Hepatic stellate cell (primary cell): ENCODE results near the gene POU2F3.

Source experiments
- DNase-seq: peaks from one replicate; pipeline ENCODE4 v3.0.0; 2011; ENCODE audit warnings: low spot score

Gene POU2F3

DNA sequence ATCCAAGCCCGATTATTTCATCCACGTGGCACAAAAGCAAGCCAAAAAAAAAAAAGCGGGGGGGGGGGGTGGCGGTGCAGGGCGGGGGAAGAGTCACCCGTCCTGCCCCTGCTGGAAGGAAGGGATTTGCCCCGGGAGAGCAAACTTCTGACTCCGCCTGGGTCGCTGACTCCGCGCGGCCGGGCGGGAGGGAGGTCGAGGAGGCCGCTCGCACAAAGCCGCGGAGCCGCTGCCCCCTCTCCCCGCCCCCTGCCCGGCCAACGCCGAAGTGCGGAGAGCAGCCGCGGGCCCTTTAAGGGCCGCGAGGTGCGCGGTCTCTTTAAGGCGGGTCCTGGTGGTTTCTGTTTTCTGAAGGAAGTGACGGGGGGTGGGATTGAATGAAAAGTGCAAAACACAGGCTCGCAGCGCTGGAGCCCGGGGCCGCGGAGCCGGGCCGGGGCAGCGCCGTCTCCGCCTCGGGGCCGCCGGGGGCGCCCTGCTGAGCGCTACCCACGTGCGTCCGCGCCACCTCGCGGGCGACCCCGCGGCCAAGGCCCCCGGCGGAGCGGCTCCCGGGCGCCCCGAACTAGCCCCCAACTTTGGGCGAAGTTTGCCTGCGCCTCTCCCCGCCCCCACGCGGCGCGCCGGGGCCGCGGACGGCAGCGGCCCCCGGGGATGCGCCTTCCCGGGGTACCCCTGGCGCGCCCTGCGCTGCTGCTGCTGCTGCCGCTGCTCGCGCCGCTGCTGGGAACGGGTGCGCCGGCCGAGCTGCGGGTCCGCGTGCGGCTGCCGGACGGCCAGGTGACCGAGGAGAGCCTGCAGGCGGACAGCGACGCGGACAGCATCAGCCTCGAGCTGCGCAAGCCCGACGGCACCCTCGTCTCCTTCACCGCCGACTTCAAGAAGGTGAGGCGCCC lies 29.1 kb upstream of the POU2F3 start, which contains the start of gene OAF:
OAF (plus strand) TSS at position 407 of the 896 bp plus-strand sequence; CDS start at position 655, 248 bp downstream.
- DNase-seq = peak; percentile 87

DNA sequence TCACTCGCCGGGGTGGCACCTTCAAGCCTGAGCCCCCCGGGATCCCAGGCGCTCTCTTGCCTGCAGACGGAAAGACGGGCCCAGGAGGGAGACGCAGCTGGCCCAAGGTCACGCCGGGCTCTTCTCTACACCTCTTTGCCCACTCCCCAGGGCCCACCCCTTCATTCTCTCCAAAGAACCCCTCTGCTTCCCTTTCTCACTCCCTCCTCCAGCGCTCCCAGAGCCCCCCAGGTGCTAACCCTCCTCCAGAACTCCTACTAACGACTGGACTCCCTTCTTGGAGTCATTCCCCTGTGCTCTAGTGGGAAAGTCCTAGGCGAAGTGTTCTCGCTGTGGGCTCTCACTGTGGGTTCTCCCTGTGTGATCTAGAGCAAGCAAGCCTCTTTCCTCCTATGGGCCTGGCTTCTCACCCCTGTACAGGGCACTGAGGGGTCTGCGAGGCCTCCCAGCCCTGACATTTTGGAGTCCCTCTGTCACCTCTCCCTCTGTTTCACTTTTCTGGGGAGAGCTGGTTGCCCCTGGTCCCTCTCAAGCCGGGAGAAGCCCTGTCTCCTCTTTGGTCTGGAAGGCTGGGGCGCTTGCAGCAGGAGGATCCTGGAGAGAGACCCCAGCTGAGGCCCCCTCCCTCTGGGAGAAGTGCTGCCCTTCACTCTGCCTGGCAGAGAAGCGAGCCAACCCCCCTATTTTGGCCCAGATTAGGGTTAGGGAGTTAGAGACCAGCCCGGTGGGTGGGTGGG lies 28.2 kb upstream of the POU2F3 start:
- DNase-seq = no peak

DNA sequence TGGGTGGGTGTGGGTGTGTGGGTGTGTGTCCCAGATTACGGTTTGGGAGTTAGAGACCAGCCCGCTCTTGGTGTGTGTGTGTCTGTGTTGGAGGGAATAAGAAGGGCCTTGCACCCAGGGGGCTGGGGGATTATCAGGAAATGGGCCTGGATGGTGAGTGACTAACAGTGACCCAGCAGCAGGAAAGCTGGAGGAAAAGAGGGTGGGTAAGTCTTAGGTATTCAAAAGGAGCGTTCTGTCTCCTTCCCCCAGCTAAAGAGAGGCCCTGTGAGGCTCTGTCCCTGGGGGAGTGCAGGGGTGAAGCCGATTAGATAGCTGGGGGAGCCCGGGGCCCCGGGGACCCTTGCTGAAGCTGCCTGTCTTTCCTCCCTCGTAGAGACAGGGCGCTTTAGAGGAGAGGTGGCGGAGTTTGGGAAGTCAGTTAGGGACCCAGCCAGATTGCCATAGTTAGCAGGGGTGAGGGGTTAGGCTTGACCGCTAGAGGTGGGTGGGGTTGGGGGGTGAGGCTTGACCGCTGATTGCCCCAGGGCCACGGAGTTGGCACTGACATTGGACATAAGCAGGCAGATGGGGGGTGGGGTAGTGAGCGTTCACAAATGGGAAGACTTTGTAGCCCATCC lies 27.6 kb upstream of the POU2F3 start:
- no peak for DNase-seq

DNA sequence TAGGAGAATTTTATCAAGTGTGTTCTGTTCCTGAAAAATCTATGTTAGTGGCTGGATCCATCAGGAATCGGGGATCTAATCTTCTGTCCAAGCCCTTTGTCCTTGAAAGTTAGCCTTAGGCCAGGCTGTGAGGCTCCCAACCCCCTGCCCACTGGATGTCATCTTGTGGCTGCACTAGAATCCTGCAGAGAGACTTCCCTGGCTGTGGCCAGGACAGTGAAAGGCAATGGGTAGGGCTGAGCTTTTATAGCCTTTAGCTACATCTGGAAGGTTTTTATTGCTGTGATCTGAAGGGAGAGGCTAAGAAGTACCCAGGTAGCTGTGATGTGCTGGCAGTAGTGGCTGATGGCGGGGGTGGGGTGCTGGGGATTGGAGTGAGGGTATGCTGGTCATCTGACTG lies 27.0 kb upstream of the POU2F3 start:
- no peak for DNase-seq

DNA sequence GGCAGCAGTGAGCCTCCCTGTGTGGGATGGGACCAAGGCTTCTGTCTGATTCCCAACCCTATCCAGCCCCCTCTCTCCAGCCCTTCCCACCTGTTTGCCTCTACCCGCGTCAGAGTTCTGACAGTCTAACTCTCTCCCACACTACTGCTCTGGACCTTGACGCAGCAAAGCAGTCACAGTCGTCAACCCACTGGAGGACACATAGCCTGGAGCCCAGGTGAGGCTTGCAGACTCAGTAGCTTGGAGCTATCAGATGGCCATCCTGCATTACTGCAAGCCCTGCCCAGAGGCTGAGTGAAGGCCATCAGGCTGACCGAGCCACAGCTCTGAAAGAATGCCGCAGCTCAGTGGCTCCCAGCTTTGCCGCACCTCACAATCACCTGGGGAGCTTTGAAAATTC lies 25.4 kb upstream of the POU2F3 start:
- DNase-seq = no peak

DNA sequence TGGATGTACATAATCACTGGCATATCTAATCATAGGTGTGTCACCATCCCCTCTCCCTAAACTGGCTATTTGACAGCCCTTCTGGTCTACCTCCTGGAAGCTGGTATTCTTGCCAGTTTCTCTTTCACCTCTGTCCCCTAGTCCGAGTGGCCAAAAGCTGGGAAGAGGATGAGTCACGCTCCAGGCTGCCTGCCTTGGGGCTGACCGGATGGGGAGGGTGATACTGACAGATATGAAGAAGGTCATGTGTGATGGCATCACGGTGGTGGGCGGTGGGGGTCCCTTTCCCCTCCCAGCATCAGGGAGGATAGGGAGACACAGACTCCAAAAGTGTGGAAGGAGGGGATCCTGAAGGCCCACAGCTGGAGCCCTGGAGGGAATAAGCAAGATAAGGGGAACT lies 24.3 kb upstream of the POU2F3 start:
- peak; percentile 86 for DNase-seq

DNA sequence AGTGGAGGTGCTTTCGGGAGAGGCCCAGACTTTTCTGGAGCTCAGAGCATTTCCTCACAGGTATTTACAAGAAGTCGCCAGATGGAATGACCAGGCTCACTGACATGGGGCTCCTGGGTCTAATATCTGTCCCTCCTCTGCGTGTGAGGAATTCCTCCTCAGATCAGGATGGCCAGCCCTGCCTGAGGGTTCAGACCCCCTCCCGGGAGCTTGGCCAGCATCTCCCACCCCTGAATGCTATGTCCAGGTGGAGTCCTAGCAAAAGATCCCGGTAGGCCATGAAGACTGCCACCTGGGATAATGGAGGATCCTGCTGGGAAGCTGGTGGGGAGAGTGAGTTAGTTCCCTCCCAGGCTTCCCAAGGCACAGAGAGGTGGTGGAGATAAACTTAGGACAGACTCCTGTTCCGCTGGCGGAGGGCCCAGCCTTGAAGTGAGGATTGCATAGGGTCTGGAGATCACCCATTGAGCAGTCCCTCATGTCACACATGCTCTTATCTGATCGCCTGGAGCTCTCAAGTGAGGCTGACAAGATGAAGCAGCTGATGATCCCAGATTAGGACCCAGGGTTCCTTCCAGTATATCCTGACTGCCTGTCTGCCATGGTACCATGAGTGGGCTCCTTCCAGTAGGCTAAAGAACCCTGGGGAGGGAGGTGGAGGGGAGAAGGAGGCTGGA lies 23.4 kb upstream of the POU2F3 start:
- DNase-seq = no peak

DNA sequence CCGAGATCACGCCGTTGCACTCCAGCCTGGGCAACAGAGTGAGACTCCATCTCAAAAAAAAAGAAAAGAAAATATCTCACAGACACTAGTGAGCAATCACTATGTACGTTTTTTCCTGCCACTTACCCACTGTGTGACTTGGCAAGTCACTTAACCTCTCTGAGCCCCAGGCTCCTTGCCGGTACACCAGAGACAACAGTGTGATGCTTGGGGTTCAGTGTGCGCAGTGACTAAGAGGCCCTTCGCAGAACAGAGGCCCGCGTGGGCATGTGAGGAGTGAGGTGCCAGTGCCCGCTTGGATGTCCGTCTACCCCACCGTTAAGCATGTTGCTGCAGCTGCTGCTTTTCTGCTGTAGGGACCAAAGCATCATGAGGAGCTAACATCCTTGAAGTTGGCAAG lies 22.4 kb upstream of the POU2F3 start:
- no peak for DNase-seq

DNA sequence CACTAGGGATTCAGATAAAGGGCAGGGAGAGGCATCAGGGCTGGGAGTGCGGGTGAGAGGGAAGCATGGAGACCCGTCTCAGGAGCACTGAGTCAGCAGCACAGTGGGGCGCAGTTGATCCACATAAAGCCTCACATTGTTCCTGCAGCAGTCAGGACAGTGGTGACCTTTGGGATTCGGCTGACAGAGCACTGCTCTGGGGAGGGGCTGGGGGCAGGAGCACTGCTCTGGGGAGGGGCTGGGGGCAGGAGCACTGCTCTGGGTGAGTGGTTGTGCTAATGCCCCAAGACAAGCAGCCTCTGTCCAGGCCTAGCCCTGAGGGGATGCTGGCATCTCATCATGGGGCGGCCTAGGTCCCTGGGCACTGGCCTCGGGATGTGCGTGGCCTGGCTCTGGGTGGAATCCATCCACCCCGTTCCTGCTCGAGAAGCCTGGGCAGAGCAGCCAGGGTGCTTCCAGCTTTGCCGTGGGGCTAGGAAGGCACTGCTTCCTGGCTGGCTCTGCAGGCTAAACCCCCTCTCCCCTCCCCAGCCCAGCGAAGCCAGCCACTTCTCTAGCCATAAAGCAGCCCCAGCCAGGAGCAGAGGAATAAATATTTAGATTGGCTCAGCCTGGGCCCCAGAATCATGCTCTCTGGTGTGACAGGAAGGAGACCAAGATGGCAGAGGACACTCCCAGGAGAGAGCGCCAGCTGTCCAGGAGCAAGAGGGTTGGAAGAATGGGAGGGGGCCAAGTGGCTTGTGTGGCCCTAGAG lies 21.8 kb upstream of the POU2F3 start:
- DNase-seq = no peak

DNA sequence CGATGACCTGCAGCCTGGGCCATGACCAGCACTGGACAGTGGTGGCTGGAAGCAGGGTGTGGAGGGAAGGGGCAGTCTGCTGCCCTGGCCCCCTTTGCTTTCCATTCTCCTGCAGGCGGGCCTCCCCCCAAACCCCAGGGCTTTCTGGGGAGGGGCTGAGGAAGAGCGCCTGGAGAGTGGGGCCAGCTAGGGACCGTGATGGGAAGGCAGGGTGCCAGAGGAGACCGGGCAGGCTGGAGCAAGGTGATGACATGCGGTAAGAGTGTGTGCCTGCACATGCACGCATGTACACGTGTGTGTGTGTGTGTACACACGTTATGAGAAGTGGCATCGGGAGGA lies 21.3 kb upstream of the POU2F3 start:
- no peak for DNase-seq

DNA sequence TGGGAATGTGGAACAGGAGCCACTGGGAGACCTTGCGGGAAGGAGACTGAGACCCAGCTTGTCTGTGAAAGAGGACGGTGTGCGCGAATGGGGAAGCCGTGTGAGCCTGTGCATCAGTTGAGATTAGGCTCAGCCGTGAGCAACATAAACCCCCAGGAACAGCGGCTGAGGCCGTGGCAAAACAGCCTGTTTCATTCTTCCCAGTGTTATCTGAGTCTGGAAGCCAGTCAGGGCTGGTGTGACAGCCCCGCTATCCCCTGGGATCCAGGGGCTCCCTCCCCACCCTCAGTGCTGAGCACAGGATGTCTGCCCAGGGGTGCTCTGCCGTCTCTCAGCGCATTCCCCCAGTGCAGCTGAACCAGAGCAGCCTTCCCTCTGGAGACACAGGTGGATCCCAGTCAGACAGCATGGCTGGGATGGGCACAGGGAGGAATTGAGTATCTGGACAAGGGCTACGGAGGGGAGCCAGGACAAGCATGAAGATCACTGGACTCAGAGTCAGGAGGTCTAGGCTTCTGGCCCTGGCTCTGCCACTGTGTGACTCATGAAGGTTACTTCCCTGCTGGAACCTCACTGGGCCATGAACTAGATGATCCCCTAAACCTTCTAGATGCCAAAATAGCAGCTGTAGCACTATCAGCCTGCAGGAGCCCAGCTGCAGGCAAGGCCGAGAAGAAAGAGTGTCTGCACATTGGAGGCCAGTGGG lies 20.6 kb upstream of the POU2F3 start:
- DNase-seq = no peak

DNA sequence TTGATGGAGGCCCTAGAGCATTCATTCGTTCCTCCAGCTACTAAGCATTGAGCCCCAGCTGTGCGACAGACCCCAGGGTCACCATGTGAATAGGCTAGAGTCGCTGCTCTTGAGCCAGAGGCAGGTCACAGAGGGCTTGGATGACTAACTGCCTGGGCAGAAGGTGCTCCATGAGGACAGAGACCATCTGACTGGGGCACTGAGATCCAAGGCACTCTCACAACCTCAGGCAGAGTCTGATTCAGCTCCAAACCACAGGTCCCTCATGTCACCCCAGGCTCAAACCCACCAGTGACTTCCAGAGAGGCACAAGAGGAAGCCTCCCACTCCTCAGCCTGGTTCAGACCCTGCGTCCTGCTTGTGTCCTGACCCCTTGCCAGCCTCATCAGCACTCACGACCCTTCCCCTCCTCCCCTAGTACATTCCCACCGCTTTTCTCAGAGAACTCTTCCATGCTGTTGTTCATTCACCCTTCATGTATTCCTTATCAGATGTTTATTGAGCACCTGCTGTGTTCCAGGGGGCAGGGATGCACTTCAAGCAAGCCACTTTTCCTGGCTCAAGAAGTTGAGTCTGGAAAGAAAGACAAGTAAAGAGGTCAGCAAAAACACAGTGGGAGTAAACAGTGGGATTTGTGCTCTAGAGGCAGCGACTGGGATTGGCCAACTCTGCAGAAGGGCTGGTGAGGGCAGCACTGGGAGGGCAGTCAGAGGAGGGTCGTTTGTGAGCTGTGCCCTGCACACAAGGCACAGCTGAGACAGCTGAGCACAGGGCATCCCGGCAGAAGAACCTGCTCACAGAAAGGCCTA lies 19.8 kb upstream of the POU2F3 start:
- no peak for DNase-seq

DNA sequence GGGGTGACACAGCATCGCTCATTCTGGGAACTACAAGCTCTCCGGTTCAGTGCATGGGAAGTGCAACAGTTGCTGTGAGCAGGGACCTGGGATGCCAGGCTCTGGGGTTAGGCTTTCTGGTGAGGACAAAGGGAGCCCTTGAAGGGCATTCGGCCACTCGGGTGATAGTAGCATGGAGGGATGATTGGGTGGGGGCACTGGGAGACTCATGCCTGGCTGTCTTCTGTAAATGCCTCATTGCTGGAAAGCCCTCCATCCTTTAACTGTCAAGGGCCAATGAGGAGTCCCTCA lies 19.2 kb upstream of the POU2F3 start:
- no peak for DNase-seq

DNA sequence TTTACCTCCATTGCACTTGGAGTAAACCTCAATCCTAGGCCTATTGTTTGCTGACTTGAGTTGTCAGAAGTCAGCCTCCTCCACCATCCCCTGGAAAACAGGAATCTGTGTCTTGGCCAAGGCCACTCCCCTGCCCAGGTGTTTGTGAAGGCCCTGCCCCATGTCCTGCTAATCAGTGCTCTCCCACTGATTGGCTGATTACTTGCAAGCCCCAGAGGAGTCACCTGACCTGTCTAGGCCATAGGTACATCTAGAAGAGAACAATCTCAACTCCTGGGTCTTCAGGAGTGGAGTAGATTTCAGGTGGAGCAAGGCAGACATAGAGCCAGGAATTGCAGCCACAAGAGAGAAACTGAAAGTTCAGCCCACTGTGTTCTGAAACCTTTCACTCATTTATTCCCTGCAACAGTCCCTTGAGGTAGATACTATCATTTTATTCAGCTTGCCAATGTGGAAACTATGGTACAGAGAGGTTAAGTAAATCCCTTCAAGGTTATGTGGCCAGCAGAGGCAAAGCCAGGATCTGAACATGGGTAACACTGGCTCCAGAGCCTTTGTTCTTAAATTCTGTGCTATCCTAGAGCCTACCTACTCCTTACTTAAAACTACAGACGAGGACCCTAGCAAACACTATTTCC lies 18.7 kb upstream of the POU2F3 start:
- no peak for DNase-seq

DNA sequence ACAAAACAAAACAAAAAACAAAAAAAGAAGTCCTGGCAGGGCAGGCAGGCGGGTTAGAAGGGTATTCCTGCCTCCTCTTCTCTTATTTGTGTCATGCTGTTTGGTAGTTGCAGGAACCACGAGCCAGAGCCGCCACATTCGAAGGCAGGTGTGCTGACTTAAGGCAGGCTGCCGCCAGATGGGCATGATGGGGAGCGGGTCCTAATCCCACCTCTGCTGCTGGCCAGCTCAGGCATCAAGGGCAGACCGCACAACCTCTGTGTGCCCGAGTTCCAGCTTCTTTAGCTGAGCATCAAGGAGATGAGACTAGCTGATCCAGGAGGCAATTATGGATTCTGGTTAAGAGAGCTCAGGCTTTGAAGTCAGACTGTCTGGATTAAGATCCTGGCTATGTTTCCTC lies 17.0 kb upstream of the POU2F3 start:
- DNase-seq = no peak

DNA sequence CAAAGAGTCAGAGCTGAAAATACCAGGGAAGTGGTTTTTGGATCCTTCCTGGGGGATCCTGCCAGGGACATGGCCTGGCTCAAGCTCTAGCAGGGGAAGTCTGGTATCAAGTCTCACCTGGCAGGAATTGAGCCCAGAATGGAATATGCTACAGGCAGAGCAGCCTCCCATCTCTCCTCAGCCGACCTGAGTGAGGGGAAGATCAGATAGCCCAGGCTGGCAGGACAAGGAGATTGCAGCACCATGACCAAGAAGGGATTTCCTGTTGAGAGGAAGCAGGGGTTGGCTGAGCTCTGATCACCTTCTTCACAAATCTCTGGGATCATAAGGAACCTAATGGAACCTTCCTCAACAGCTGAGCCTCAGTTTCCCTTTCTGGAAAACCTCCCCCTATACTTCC lies 16.1 kb upstream of the POU2F3 start:
- DNase-seq = no peak

DNA sequence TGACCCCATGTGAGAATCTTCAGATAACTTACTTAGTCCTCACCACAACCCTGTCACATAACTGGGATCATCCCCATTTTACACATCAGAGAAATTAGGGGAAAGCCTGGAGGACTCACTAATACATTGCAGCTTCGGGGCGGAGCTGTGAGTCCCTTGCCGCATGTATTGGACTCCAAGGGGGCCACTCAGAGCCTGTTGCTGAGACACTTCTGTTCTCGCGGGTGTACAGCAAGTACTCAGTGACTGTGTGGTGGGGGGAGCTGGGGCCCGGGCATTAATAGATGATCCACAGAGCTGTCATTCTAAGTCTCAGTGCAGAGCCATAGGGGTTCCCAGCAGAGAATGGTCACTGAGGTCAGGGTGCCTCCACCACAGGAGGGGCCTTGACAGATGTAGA lies 15.6 kb upstream of the POU2F3 start:
- no peak for DNase-seq

DNA sequence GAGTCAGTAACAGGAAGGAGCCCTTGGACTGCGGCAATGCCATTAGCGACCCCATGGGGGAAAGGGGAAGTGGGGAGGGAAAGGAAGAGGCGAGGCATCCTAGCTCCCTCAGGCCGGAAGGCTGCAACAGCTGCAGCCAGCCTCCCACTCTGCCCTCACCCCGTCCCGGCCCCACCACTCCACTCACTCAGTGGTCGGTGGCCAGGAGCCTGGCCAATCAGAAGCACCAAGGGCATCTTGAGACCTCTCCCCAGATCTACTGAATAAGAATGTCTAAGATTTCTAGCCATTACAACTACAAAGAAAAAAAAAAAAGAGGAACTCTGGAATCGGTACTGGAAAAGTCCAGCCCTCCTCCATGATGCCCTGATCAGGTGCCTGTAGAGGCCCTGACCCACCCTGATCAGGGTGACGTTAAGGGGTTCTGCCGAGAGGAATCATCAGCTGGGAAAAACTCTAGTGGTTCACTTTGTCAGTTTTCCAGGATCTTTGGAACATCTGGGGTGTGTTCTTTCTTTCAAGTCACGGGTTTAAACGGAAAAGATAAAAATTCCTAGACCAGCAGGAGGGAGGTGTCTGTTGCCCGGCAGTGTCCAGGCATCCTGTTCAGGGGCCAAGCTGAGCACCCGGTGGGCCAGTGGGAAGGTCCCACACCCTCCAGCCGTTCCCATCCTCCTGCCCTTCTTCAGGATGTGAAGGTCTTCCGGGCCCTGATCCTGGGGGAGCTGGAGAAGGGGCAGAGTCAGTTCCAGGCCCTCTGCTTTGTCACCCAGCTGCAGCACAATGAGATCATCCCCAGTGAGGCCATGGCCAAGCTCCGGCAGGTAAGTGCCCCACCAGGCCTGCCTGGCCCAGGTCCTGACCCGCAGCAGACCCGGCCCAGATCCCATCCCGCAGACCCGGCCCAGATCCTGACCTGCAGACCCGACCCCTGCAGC lies 14.7 kb upstream of the POU2F3 start:
- no peak for DNase-seq

DNA sequence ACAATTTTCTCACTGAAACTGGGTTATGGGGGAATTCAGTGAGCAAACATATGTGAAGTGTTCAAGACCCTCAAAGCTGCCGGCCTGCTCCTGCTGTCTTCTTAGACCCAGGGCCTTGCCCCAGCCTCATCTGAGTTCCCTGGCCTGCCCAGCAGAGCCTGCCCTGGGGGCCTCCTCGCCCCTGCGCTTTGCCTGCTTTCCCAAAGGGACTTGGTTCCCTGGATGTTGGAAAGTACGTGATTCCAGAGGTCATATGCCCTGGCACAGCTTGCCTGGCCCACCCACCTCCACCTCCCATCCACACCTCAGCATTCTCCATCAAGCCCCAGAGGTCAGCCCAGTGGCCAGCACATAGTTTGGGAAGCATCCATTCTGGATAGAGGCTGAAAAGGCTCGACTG lies 13.7 kb upstream of the POU2F3 start:
- no peak for DNase-seq
